GM18867 (cell line): Measurements from ENCODE around the gene SCAMP3.

Experiments used
- ATAC-seq: cut with Tn5 transposase; IDR thresholded peaks from one replicate; pipeline ENCODE4 v1.9.1; 2021; ENCODE audit warnings: mild to moderate bottlenecking, moderate library complexity; ENCODE audit not compliant: unreplicated experiment

The SCAMP3 gene

DNA sequence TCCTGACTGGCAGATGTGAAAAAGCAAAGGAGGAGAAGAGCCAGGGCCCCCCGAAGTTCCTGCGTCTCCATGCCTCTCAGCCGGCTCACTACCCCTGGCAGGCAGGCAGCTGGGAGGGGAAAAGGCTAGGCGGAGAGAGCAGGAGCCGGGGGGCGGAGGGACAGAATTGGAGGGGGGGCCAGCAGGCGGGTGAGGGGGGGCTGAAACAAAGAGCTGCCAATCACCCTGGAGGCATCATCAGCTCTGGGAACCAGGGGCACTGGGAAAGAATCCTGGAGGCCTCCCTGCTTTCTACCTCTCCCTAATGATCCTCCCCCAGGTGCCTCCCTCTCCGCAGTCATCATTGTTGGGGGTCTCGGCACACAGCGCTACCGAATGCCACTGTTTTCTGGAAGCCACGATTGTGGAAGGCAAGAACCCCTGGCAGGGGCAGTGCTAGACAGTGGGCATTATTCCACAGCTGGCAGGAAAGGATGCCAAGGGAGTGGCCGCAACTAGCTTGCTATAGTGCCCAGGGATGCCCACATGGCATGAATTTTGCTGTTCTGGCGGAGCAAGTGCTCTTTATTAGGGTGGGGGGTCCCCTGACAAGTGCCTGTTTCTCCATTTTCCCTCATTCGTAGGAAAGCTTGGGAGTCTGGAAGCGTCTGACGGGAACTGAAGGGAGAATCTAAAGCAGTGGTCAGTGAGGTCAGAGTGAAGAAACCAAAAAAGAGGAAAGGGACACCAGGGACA is 54.2 kb downstream of the SCAMP3 start, which contains the start of gene THBS3:
THBS3 (minus strand) TSS at position 92 of the 735 bp plus-strand sequence; CDS start at position 71, 21 bp downstream.
- ATAC-seq = no peak

DNA sequence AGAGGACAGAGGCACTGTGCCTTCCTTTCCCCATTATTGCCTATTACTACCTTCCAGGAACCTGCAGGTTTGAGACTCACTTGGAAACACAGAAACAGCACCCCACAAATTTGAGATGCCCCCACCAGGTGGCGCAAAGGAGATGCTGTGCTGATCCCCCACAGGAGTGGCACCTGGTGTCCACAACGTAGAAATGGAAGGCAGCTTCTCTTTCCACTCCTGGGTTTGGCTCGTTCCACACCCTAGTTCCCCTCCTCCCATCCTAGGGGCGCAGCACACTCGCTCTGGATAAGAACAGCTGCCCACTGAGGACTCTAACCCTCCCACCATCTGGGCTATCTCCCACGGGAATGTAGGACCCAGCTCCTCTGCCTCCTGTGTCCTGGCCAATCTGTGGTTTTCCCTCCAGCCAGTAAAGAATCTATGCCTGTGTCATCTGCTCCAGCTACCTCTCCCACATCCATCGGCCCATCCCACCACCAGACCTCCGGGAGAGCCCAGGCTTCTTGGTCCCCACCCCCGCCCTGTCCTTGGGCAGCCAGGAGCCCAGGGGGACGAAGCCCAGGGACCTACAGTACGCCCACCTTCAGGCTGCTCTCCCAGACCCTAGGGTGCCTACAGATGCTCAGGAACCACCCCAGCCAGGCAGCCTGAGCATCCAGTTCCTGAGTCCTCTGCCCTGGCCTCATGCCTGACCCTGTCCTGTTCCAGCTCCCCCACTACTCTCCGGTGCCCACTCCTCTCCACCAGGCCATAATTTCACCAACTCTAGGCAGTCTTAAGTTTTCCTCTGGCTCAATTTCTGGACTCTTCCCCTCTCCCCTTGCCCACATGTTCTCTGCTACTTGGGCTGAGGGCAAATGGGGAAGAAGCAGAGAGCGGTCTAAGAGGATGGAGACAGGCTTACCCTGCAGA is 55.0 kb downstream of the SCAMP3 start:
- no peak for ATAC-seq
